Panc1 (cell line): Measurements from ENCODE around the gene DMBT1. TPM values are rescaled to one million over a fixed set of nuclear protein-coding genes. Genes with fewer than 3 reads are reported as not detected.

Source experiments
- ATAC-seq: fragments of 200-7000 bp; cut with Tn5 transposase; 2 replicates; pipeline ENCODE4 v1.9.1; 2020; ENCODE audit warnings: mild to moderate bottlenecking, moderate library complexity
- BruUV-seq: library from RNA; stranded (reverse); fragments of 400-500 nt; replicated peaks from 2 replicates; lab custom pipeline; 2021; lab: Mats Ljungman, UMichigan
- CTCF ChIA-PET: fragments of 300-600 bp; sonication (Branson Sonifier 250); formaldehyde crosslinking; loops from one replicate; lab custom pipeline; 2022; ENCODE audit warnings: antibody characterized with exemption; lab: Charles Lee
- POLR2A ChIA-PET: fragments of 300-600 bp; sonication (Branson Sonifier 250); formaldehyde crosslinking; loops from one replicate; lab custom pipeline; 2022; ENCODE audit warnings: antibody characterized with exemption; lab: Charles Lee
- DNase-seq: peaks from one replicate; pipeline ENCODE4 v3.0.0-alpha.2; 2010; ENCODE audit warnings: low read depth, low spot score
- H3K27ac ChIP-seq: 2 replicates; pipeline ENCODE4 v1.5.1; 2011; ENCODE audit warnings: mild to moderate bottlenecking, low read length, inconsistent platforms
- H3K27me3 ChIP-seq: fragments of 200-500 bp; sonication (Bioruptor generic); 2 replicates; pipeline ENCODE4 v1.6.0; 2014; ENCODE audit warnings: low read length, inconsistent platforms; ENCODE audit not compliant: control insufficient read depth, insufficient read depth
- H3K36me3 ChIP-seq: fragments of 200-500 bp; sonication (Bioruptor generic); 2 replicates; pipeline ENCODE4 v1.5.1; 2014; ENCODE audit warnings: inconsistent platforms, mild to moderate bottlenecking, low read length, moderate library complexity; ENCODE audit not compliant: control insufficient read depth, insufficient read depth
- H3K4me1 ChIP-seq: 2 replicates; pipeline ENCODE4 v1.5.1; 2011; ENCODE audit warnings: inconsistent platforms, mild to moderate bottlenecking, low read length, moderate library complexity; ENCODE audit not compliant: control insufficient read depth, insufficient read depth
- H3K4me3 ChIP-seq, 2 experiments: 2 replicates each; pipeline ENCODE4 v1.5.1; 2011 to 2012; ENCODE audit warnings: low read depth in 2 of 2, low read length in 2 of 2, mild to moderate bottlenecking in 2 of 2, inconsistent platforms in 1 of 2, moderate library complexity in 1 of 2
- H3K9me3 ChIP-seq: fragments of 200-500 bp; sonication (Bioruptor generic); 2 replicates; pipeline ENCODE4 v1.5.1; 2014; ENCODE audit warnings: low read depth, mild to moderate bottlenecking, inconsistent platforms, low read length, moderate library complexity; ENCODE audit not compliant: control insufficient read depth, insufficient read depth
- POLR2AphosphoS5 ChIP-seq: IDR thresholded peaks from 2 replicates; pipeline ENCODE4 v1.6.1; 2012; ENCODE audit warnings: mild to moderate bottlenecking, low read depth, low read length, moderate library complexity
- SIN3A ChIP-seq: IDR thresholded peaks from 2 replicates; pipeline ENCODE4 v1.6.1; 2012; ENCODE audit warnings: low read depth, mild to moderate bottlenecking, low read length, moderate library complexity, borderline replicate concordance; ENCODE audit not compliant: insufficient read depth
- TCF7L2 ChIP-seq: IDR thresholded peaks from 2 replicates; pipeline ENCODE4 v1.6.1; 2011; ENCODE audit warnings: mild to moderate bottlenecking, low read depth, low read length, inconsistent platforms
- in situ Hi-C: cut with HindIII; loops from 2 replicates; pipeline ENCODE4 v1.10.0; 2016; ENCODE audit warnings: low sequenced_read_pairs, low pct_unique_long_range_greater_than_20kb
- intact Hi-C: fragments of 100-400 bp; cut with micrococcal nuclease; formaldehyde crosslinking; loops from one replicate; pipeline ENCODE4 v1.10.0; 2022; ENCODE audit not compliant: unreplicated experiment
- total RNA-seq: library from RNA; stranded (reverse); gene quantifications from one replicate; pipeline ENCODE4 v1.2.1, GENCODE V29; 2021; ENCODE audit not compliant: unreplicated experiment
- TF ChIP-seq, protein P1 (sequence below): fragments of 450-650 bp; IDR thresholded peaks from 2 replicates; pipeline ENCODE4 v1.5.1; 2017; ENCODE audit warnings: mild to moderate bottlenecking
- TF ChIP-seq, protein P2 (sequence below), 2 experiments: IDR thresholded peaks; 2 replicates each; pipeline ENCODE4 v1.6.1; 2011 to 2012; ENCODE audit warnings: low read depth in 2 of 2, control low read depth in 1 of 2, low read length in 1 of 2, mild to moderate bottlenecking in 1 of 2, moderate library complexity in 1 of 2; ENCODE audit not compliant: insufficient read depth in 1 of 2

Gene DMBT1
- total RNA-seq, 1 experiment from 2014 or later, result 0.05 TPM

DNA sequence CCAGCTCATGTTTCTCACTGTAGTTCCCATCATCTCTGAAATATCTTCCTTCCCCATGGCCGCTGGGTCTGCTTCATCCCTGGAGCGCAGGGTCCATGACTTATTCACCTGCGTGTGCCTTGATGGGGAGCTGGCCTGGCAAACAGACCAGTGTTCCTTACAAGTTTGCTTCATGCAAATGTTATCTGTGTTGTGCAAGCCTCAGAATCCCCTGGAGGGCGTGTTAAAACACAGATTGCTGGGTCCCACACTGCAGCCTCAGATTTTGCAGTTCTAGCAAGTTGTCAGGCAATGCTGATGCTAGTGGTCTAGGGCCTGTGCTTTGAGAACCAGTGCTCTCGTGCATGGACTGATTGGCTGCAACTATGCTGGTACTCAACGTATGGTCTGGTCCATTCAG is 7.2 kb upstream of the DMBT1 start:
- TF ChIP-seq SIN3A, result no peak
- no peak for TF ChIP-seq POLR2AphosphoS5
- TF ChIP-seq, protein P1, sequence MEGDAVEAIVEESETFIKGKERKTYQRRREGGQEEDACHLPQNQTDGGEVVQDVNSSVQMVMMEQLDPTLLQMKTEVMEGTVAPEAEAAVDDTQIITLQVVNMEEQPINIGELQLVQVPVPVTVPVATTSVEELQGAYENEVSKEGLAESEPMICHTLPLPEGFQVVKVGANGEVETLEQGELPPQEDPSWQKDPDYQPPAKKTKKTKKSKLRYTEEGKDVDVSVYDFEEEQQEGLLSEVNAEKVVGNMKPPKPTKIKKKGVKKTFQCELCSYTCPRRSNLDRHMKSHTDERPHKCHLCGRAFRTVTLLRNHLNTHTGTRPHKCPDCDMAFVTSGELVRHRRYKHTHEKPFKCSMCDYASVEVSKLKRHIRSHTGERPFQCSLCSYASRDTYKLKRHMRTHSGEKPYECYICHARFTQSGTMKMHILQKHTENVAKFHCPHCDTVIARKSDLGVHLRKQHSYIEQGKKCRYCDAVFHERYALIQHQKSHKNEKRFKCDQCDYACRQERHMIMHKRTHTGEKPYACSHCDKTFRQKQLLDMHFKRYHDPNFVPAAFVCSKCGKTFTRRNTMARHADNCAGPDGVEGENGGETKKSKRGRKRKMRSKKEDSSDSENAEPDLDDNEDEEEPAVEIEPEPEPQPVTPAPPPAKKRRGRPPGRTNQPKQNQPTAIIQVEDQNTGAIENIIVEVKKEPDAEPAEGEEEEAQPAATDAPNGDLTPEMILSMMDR, result no peak
- no peak for TF ChIP-seq TCF7L2
- TF ChIP-seq, protein P2, sequence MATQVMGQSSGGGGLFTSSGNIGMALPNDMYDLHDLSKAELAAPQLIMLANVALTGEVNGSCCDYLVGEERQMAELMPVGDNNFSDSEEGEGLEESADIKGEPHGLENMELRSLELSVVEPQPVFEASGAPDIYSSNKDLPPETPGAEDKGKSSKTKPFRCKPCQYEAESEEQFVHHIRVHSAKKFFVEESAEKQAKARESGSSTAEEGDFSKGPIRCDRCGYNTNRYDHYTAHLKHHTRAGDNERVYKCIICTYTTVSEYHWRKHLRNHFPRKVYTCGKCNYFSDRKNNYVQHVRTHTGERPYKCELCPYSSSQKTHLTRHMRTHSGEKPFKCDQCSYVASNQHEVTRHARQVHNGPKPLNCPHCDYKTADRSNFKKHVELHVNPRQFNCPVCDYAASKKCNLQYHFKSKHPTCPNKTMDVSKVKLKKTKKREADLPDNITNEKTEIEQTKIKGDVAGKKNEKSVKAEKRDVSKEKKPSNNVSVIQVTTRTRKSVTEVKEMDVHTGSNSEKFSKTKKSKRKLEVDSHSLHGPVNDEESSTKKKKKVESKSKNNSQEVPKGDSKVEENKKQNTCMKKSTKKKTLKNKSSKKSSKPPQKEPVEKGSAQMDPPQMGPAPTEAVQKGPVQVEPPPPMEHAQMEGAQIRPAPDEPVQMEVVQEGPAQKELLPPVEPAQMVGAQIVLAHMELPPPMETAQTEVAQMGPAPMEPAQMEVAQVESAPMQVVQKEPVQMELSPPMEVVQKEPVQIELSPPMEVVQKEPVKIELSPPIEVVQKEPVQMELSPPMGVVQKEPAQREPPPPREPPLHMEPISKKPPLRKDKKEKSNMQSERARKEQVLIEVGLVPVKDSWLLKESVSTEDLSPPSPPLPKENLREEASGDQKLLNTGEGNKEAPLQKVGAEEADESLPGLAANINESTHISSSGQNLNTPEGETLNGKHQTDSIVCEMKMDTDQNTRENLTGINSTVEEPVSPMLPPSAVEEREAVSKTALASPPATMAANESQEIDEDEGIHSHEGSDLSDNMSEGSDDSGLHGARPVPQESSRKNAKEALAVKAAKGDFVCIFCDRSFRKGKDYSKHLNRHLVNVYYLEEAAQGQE (IDR thresholded peaks at IDR 0.05; ENCODE audit: insufficient read depth in 1 of 2, low read depth in 2 of 2, low read length in 1 of 2), result no peak
- CTCF ChIA-PET, result no interaction called here
- intact Hi-C loops (no loop called here), in situ Hi-C loops (no loop called here)
- ATAC-seq (no peak), DNase-seq (no peak)
- no peaks in the 10 kb centered on the region for H3K9me3 ChIP-seq
- BruUV-seq, result no TSS peak
- POLR2A ChIA-PET, result no interaction called here
- H3K36me3 ChIP-seq, result no peaks in the 10 kb centered on the region
- no peak overlapping the region for H3K4me3 ChIP-seq
- no peak overlapping the region for H3K27ac ChIP-seq
- H3K27me3 ChIP-seq, result 0 out of 2 replicates have a peak, but pooled peaks cover 7% of the 10 kb centered on the region
- no peaks in the 10 kb centered on the region for H3K4me1 ChIP-seq

DNA sequence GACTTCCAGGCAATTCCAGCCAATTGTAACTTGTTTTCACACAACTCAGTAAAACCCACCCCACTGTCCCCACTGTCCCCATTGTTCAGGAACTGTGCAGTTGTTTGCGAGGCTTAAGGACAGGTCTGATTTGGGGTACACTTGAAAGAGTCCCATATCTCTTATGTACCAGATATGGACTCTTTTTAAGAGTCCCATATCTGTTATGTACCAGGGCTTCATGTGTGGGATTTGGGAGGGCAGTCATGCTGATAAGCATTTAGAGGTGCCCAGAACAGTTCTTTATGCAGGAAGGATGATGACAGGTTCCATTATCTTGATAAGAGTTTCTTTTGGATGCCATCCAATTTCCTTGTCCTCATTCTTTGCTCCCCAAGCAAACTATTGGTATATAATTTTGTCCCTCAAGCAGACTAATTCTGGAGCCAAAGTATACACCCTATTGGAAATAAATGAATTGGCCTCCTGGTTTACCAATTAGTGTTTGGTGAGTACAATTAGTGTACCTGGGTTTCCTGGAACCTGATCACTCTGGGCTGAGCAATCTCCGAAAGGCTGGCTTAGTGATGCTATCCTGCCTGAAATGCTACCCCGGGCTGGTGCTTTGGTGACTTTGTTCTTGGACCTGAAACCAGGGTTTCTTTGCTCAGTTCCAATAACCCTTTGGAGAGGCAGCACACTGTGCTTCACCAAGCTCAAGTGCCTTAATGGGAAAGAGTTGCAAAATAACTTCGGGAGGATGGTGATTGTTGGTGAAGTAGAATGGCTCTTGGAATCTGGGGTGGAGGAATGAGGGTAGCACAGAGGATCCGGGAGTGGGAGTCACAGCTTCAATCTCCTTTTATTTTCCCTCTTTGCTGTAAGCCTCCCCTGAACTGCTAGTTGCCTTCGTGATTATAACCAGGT is 6.2 kb upstream of the DMBT1 start:
- intact Hi-C loops, result no loop called here
- Histone ChIP-seq H3K4me1 (no peaks in the 10 kb centered on the region), H3K27me3 (0 out of 2 replicates have a peak, but pooled peaks cover 7% of the 10 kb centered on the region), H3K4me3 (no peak overlapping the region), H3K36me3 (no peaks in the 10 kb centered on the region), H3K27ac (no peak overlapping the region), H3K9me3 (no peaks in the 10 kb centered on the region)
- ChIA-PET CTCF (no interaction called here), POLR2A (no interaction called here)
- in situ Hi-C loops, result no loop called here
- no peak for TF ChIP-seq TCF7L2
- no peak for TF ChIP-seq POLR2AphosphoS5
- TF ChIP-seq, protein P1, result no peak
- TF ChIP-seq, protein P2 (IDR thresholded peaks at IDR 0.05; ENCODE audit: insufficient read depth in 1 of 2, low read depth in 2 of 2, low read length in 1 of 2), result no peak
- no peak for TF ChIP-seq SIN3A
- no peak for DNase-seq
- no TSS peak for BruUV-seq
- ATAC-seq, result no peak
